ENCODE measurements around the gene SH2D6. TPM values are rescaled to one million over a fixed set of nuclear protein-coding genes. Genes with fewer than 3 reads are reported as not detected.

SH2D6 gene
- total RNA-seq, 2 donors from 2014 or later, result 0.26 to 15.5 TPM

GRCh38 chr2:85431570-85432205 lies 13.2 kb downstream of the SH2D6 start:
- intact Hi-C loops (cut with DNase I), result no loop called here
- WGBS, 2 donors, result 91 to 95% methylated on average over 5 to 10 of the region's 10 CpGs
- H3K27me3 ChIP-seq, result no peaks in the 10 kb centered on the region
- H3K27ac ChIP-seq, result no peak overlapping the region
- peaks cover 55% of the 10 kb centered on the region for H3K4me1 ChIP-seq
- TF ChIP-seq POLR2A (IDR thresholded peaks at IDR 0.05) (no peak), CTCF (IDR thresholded peaks at IDR 0.05) (no peak)
- H3K36me3 ChIP-seq (replicated peaks in 1 of 2; ENCODE audit: insufficient read depth in 1 of 2, low read depth in 2 of 2), result no peaks in the 10 kb centered on the region
- DNase-seq, result no peak
- no peaks in the 10 kb centered on the region for H3K9me3 ChIP-seq
- no peak overlapping the region for H3K4me3 ChIP-seq
- no peak for ATAC-seq

GRCh38 chr2:85433511-85434089 lies 15.1 kb downstream of the SH2D6 start:
- 56 to 72% methylated on average over 3 to 6 of the region's 6 CpGs for WGBS, 2 donors
- intact Hi-C loops (cut with DNase I), result no loop called here
- H3K27ac ChIP-seq, result peak overlapping the region; percentile 44 to 64 (median 46)

GRCh38 chr2:85434696-85435095 lies 16.2 kb downstream of the SH2D6 start:
- DNase-seq (no peak), ATAC-seq (no peak)
- Histone ChIP-seq H3K4me3 (no peak overlapping the region), H3K4me1 (peaks cover 69% of the 10 kb centered on the region), H3K27me3 (no peaks in the 10 kb centered on the region), H3K9me3 (no peaks in the 10 kb centered on the region), H3K27ac (peak overlapping the region in 3 of 4 donors; percentile 44 to 64 (median 46)), H3K36me3 (replicated peaks in 1 of 2; ENCODE audit: insufficient read depth in 1 of 2, low read depth in 2 of 2) (no peaks in the 10 kb centered on the region)
- intact Hi-C loops (cut with DNase I), result no loop called here
- TF ChIP-seq POLR2A (IDR thresholded peaks at IDR 0.05) (no peak), CTCF (IDR thresholded peaks at IDR 0.05) (no peak)
- 84% methylated on average over 7 of the region's 8 CpGs; no CpG with 5 or more reads in 1 of the 2 donors for WGBS, 2 donors

More at GRCh38 chr2:85433511-85434089, 15.1 kb downstream of the SH2D6 start:
- Histone ChIP-seq H3K27me3 (no peaks in the 10 kb centered on the region), H3K9me3 (no peaks in the 10 kb centered on the region), H3K36me3 (replicated peaks in 1 of 2; ENCODE audit: insufficient read depth in 1 of 2, low read depth in 2 of 2) (no peaks in the 10 kb centered on the region), H3K4me3 (no peak overlapping the region), H3K4me1 (peaks cover 58% of the 10 kb centered on the region)
- DNase-seq, result peak; percentile 73 to 91 (median 82)
- no peak for TF ChIP-seq CTCF (IDR thresholded peaks at IDR 0.05)
- peak; percentile 62 for ATAC-seq

GRCh38 chr2:85435220-85435958 lies 16.9 kb downstream of the SH2D6 start:
- Histone ChIP-seq H3K36me3 (replicated peaks in 1 of 2; ENCODE audit: insufficient read depth in 1 of 2, low read depth in 2 of 2) (no peaks in the 10 kb centered on the region), H3K27ac (peak overlapping the region in 1 of 4 donors; percentile 46), H3K4me3 (no peak overlapping the region), H3K4me1 (peaks cover 72% of the 10 kb centered on the region), H3K9me3 (no peaks in the 10 kb centered on the region), H3K27me3 (no peaks in the 10 kb centered on the region)
- intact Hi-C loops (cut with DNase I), result no loop called here
- WGBS, 2 donors, result 86 to 92% methylated on average over 5 to 16 of the region's 21 CpGs
- peak in 1 of 4 donors; percentile 55 for DNase-seq
- ATAC-seq, result no peak
- TF ChIP-seq CTCF (IDR thresholded peaks at IDR 0.05) (no peak), POLR2A (IDR thresholded peaks at IDR 0.05) (no peak)

Measured in body of pancreas (tissue), 4 donors.